Measurements from ENCODE around the gene PAX4. TPM values are rescaled to one million over a fixed set of nuclear protein-coding genes. Genes with fewer than 3 reads are reported as not detected.
A peak's percentile ranks its signal among the peaks of the same experiment; 100 is the strongest.

Gene PAX4
- total and polyA plus RNA-seq, 9 of the 15 experiments (the other 6 are each of a cell fraction or from before 2014, with no cell fraction given), result not detected

DNA sequence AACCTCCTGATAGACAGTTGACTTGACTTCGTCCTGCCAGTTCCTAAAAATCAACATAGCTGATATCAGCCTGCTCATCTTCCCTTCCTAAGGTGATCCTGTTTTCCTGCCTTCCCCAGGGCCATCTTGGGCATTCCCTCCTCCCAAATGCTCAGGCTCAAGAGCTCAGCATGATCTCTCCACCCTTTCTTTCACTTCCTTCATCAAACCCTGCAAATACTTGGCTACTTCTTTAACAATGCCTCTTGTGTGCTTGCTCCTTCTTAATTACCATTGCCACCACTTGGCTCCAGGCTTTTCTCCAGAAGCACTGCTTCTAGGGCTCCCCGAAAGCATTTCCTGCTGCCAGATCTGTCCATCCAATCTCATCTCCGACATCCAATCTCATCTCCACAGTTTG, 17.1 kb downstream of the PAX4 start (continued):
- TF ChIP-seq, protein P1, sequence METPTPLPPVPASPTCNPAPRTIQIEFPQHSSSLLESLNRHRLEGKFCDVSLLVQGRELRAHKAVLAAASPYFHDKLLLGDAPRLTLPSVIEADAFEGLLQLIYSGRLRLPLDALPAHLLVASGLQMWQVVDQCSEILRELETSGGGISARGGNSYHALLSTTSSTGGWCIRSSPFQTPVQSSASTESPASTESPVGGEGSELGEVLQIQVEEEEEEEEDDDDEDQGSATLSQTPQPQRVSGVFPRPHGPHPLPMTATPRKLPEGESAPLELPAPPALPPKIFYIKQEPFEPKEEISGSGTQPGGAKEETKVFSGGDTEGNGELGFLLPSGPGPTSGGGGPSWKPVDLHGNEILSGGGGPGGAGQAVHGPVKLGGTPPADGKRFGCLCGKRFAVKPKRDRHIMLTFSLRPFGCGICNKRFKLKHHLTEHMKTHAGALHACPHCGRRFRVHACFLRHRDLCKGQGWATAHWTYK (CRISPR knock-in tag; IDR thresholded peaks at IDR 0.05), result no peak
- TF ChIP-seq, protein P2, sequence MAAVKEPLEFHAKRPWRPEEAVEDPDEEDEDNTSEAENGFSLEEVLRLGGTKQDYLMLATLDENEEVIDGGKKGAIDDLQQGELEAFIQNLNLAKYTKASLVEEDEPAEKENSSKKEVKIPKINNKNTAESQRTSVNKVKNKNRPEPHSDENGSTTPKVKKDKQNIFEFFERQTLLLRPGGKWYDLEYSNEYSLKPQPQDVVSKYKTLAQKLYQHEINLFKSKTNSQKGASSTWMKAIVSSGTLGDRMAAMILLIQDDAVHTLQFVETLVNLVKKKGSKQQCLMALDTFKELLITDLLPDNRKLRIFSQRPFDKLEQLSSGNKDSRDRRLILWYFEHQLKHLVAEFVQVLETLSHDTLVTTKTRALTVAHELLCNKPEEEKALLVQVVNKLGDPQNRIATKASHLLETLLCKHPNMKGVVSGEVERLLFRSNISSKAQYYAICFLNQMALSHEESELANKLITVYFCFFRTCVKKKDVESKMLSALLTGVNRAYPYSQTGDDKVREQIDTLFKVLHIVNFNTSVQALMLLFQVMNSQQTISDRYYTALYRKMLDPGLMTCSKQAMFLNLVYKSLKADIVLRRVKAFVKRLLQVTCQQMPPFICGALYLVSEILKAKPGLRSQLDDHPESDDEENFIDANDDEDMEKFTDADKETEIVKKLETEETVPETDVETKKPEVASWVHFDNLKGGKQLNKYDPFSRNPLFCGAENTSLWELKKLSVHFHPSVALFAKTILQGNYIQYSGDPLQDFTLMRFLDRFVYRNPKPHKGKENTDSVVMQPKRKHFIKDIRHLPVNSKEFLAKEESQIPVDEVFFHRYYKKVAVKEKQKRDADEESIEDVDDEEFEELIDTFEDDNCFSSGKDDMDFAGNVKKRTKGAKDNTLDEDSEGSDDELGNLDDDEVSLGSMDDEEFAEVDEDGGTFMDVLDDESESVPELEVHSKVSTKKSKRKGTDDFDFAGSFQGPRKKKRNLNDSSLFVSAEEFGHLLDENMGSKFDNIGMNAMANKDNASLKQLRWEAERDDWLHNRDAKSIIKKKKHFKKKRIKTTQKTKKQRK (IDR thresholded peaks at IDR 0.05; ENCODE audit: borderline replicate concordance, low read depth, low read length), result no peak
- no peak for TF ChIP-seq RBM25 (IDR thresholded peaks at IDR 0.05; ENCODE audit: low read depth, low read length, severe bottlenecking)
- TF ChIP-seq MAFG (tag; conservative IDR thresholded peaks at IDR 0.05), result no peak

DNA sequence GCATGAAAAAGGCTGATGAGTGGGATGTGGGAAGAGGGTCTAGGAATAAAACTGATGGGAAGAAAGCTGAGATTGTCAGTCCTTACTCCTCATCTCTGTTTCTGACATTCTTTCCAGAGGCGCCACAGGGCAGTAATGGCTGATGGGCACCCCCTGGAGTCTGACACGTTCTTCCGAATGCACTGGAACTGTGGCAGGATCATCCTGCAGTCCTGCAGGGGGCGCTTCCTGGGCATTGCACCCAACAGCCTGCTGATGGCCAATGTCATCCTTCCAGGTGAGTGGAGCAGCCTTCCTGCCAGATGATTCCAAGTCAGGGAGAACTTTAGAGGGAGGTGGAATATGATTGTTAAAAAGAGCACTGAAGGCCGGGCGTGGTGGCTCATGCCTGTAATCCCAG, 19.6 kb downstream of the PAX4 start:
- CTCF ChIA-PET (ENCODE audit: low intra/inter-chr PET ratio), result no interaction called here
- peak; percentile 85 for ATAC-seq
- TF ChIP-seq ZKSCAN1 (IDR thresholded peaks at IDR 0.05; ENCODE audit: low read depth, low read length), result 0 out of 2 replicates have a peak, but pooled peaks have one; percentile 45
- no peak for TF ChIP-seq FOXK1 (CRISPR knock-in tag; IDR thresholded peaks at IDR 0.05; ENCODE audit: borderline replicate concordance)
- no peak for TF ChIP-seq ZNF140 (CRISPR knock-in tag; IDR thresholded peaks at IDR 0.05)
- no peak for TF ChIP-seq MCM7 (IDR thresholded peaks at IDR 0.05)
- TF ChIP-seq, protein P3, sequence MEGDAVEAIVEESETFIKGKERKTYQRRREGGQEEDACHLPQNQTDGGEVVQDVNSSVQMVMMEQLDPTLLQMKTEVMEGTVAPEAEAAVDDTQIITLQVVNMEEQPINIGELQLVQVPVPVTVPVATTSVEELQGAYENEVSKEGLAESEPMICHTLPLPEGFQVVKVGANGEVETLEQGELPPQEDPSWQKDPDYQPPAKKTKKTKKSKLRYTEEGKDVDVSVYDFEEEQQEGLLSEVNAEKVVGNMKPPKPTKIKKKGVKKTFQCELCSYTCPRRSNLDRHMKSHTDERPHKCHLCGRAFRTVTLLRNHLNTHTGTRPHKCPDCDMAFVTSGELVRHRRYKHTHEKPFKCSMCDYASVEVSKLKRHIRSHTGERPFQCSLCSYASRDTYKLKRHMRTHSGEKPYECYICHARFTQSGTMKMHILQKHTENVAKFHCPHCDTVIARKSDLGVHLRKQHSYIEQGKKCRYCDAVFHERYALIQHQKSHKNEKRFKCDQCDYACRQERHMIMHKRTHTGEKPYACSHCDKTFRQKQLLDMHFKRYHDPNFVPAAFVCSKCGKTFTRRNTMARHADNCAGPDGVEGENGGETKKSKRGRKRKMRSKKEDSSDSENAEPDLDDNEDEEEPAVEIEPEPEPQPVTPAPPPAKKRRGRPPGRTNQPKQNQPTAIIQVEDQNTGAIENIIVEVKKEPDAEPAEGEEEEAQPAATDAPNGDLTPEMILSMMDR (IDR thresholded peaks at IDR 0.05 in 2 of 3, conservative IDR thresholded peaks at IDR 0.05 in 1 of 3; ENCODE audit: insufficient read depth in 2 of 3, low read depth in 1 of 3, low read length in 3 of 3), result peak; percentile 75 to 98 (median 93)
- TF ChIP-seq CBFA2T3 (IDR thresholded peaks at IDR 0.05), result no peak
- peak; percentile 37; the same call in 1 of the 2 replicates for TF ChIP-seq EHMT2 (IDR thresholded peaks at IDR 0.05)
- no peak for TF ChIP-seq SUPT5H (IDR thresholded peaks at IDR 0.05)
- TF ChIP-seq BMI1 (IDR thresholded peaks at IDR 0.05; ENCODE audit: low read length), result no peak

More for the DNA sequence above, 19.6 kb downstream of the PAX4 start:
- BruUV-seq (replicated peaks), result no TSS peak
- Histone ChIP-seq H3K79me2 (ENCODE audit: control insufficient read depth, insufficient read depth, low read length) (no peaks in the 10 kb centered on the region), H3K4me2 (ENCODE audit: insufficient read depth, low read length) (no peak overlapping the region), H3K9ac (ENCODE audit: insufficient read depth in 1 of 2, low read depth in 2 of 2, low read length in 2 of 2) (no peak overlapping the region), H4K20me1 (replicated peaks; ENCODE audit: control insufficient read depth, insufficient read depth, low read length) (no peaks in the 10 kb centered on the region), H3K4me3 (no peak overlapping the region), H3K36me3 (ENCODE audit: control insufficient read depth, insufficient read depth, low read length) (no peaks in the 10 kb centered on the region), H3K9me3 (replicated peaks; ENCODE audit: control insufficient read depth, insufficient read depth, low read depth, low read length) (no peaks in the 10 kb centered on the region), H3K9me1 (ENCODE audit: control insufficient read depth, insufficient read depth, low read length) (no peaks in the 10 kb centered on the region), H3K4me1 (replicated peaks in 1 of 2; ENCODE audit: control insufficient read depth in 2 of 2, insufficient read depth in 2 of 2, low read length in 2 of 2) (no peaks in the 10 kb centered on the region; a peak in 1 of 5 replicates), H2AFZ (ENCODE audit: low read depth, low read length) (no peak overlapping the region), H3K27me3 (ENCODE audit: control insufficient read depth in 2 of 2, insufficient read depth in 2 of 2, low read length in 2 of 2) (peaks cover 47 to 75% of the 10 kb centered on the region in 2 experiments), H3K27ac (ENCODE audit: extremely low read depth, low read depth, low read length) (no peak overlapping the region)
- in situ Hi-C loops (cut with MboI) (no loop called here), intact Hi-C loops (cut with micrococcal nuclease) (loop anchor here (5.0 kb wide), 1 partner anchor 609 kb away; no protein-coding TSS in a partner anchor)
- WGBS (ENCODE audit: insufficient coverage, low coverage, missing lambda C conversion rate), result 5% methylated on average over 6 of the region's 6 CpGs
- peak; percentile 58 to 68 (median 63) for DNase-seq (ENCODE audit: extremely low read depth in 1 of 4, low spot score in 3 of 4)
- POLR2A ChIA-PET, result no interaction called here
- FAIRE-seq, result no peak

All from K562 (cell line).